SHP77 (cell line): ENCODE data around the gene PXDN.

ENCODE experiments used
- DNase-seq, 2 experiments: peaks; one replicate each; lab custom pipeline; 2025; lab: John Stamatoyannopoulos, UW

Gene PXDN

GRCh38 chr2:1584051-1584531 lies 160.2 kb downstream of the PXDN start:
- DNase-seq: no peak

DNA sequence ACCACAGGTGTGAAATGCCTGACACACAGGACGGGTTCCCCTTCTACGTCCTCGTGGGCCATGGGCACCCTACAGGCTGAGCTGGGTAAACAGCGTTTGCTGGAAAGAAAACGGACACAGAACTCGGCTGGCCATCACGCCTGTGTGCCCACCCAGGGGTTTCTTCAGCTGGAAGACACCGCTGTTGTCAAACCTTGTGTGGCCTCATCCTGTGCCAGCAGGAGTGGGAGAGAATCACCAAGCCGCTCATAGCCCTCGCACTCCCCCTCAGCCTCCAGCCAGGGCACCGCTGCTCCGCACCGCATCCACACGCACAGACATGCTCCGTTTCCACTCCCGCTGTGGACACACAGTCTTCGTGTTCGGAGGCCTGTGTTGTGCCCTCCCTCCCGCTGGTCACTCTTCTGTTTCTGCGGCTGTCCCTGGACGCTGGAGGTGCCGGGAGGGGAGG lies 161.4 kb downstream of the PXDN start:
- no peak for DNase-seq

DNA sequence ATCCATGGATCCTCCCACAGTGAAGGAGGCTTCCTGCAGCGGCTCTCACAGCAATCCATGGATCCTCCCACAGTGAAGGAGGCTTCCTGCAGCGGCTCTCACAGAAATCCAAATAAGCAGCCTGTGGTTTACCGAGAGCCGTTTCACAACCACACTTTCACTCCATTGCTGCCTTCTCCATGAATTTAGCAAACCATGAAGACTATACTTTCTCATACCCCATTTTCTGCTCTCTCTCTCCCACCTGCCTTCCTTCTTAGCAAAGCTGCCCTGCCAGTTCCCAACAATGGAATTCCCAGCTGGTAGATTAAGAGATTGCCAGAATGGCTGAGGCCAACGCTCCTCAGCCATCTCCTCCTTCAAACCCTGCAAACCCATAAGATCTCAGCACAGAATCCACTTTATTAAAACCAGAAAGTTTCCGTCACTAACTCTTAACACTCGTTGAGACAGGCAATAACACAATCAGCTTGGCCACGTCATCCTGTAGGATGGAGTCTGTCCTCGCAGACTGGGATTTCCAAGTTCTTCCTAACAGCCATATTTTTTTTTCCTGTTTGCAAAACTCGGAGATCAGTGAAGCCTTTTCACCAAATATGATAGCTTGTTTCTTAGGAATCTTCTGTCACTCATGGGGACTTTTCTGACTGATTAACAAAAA lies 162.2 kb downstream of the PXDN start:
- no peak for DNase-seq
